ENCODE measurements around the gene KRTAP10-4.
"Not testable (repeated sequence)": the region's sequence is repeated elsewhere in the genome, so short reads cannot be mapped to it uniquely, and the experiment has no call there.

KRTAP10-4 gene

DNA sequence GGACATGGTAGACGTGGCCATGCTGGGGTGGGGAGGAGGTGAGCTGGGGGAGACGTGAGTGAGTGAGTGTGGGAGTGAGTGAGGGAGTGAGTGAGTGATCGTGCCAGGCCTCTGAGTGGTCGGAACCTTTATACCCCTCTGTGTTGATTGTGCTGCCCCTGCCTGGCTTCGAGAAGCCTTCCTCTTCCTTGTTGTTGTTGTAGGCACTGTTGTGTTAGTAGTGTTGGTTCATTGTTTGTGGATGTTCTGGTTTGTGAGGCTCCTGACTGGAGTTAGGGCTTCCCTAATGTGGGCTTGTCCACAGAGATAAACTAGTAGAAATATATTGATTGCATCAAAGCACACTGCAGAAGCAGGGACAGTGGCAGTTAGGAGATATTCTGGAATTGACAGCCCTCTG lies 14.8 kb upstream of the KRTAP10-4 start, which contains the start of gene KRTAP10-3:
KRTAP10-3 (minus strand) TSS at position 101 of the 400 bp plus-strand sequence; CDS start at position 21, 80 bp downstream.
- DNase-seq = no peak

DNA sequence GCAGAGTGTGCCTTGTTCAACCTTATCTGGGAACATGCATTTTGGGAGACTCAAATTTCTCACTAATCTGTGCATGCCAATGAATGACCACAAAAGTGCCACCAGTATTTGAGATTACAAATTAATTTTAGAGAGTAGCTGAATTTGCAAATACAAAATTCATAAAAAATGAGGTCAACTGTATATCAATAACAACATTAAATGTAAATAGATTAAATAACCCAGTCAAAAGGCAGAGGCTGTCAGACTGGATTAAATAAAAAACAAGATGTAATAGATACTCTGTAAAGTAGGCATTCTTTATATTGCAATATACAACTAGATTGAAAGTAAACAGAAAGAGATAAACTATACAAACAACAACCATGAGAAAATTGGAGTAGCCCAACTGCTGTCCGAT lies 9.4 kb upstream of the KRTAP10-4 start:
- DNase-seq = no peak

DNA sequence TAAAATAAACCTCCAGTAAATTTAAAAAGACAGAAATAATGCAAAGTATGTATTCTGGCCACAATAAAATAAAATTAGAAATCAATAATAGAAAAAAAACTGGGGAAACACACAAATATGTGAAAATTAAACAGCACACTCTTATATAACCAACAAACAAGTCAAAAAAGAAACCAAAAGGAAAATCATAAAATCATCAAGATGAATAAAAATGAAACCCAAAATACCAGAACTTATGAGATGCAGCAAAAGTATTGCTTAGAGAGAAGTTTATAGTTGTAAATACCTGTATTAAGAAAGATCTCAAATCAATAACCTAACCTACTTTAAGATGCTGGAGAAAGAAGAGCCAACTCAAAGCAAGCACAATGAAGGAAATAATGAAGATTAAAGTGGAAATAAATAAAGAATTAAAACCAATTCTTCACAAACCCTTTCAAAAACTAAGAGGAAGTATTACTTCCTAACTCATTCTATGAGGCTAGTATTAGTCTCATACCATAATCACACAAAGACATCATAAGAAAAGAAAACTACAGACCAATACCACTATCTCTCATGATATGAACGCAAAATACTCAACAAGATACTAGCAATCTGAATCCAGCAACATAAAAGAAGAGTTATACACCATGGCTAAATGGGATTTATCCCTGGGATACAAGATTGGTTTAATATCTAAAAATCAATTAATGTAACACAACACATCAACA lies 8.5 kb upstream of the KRTAP10-4 start:
- no peak for DNase-seq

DNA sequence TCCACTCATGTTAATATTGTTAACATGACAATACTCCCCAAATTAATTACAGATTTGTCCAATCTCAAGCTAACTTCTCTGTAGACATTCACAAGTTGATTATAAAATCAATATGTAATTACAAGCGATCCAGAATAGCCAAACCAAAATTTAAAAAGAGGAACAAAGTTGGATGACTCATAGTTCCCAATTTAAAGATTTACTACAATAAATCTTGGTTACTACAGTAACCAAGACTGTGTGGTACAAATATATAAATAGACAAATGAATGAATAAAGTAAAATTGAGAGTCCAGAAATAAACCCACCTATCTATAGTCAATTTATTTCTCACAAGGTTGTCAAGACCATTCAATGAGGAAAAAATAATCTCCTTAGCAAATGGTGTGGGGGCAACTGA lies 7.1 kb upstream of the KRTAP10-4 start:
- DNase-seq = no peak

DNA sequence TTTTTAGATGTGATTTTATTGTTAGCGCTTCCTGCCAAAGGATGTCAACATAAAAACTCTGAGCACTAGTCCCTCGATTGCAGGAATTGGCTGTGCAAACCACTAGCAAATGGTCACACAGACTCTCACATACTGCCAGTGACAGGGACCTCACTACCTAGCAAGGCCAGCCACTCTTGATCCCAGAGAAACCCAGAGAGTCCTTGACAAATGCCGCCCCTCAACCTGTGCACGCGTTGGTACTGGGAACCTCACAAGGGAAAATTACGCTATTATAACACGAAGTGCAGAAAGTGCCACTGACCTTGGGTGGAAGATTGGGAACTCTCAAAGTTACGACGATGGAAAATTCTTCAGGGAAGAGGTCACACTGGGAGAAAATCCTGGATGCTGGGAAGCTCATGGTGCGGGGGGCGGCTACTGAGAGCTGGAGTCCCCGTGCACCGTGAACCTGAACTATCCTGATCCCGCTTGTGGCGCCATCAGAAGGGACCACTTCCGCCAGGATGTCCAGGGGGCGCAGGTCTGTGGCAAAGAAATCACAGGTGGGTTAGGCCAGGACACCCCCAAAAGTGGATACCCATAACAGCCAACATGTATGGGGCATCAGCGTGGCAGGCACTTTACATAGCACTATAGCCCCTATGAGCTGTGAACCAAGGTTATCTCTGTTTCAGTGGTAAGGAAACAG lies 5.9 kb upstream of the KRTAP10-4 start:
- DNase-seq = no peak

DNA sequence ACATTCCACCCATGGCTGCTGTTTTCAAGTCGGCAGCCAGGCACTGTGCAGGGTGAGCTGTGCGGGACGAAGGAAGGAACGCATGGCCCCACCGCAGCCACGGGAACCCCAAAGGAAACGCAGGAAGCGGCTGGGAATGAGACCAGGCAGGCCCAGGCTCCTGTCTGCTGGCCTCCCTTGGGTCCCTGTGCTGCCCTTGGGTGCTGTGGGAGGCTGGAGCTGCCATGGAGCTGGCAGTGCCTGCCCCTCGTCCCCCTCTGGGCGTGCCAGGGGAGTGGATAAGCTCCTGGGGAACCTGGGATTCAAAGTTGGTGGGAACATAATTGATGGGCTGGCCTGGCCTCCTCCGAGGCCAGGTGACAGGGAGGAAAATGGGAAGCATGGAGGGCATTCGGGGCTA lies 5.3 kb upstream of the KRTAP10-4 start:
- no peak for DNase-seq

DNA sequence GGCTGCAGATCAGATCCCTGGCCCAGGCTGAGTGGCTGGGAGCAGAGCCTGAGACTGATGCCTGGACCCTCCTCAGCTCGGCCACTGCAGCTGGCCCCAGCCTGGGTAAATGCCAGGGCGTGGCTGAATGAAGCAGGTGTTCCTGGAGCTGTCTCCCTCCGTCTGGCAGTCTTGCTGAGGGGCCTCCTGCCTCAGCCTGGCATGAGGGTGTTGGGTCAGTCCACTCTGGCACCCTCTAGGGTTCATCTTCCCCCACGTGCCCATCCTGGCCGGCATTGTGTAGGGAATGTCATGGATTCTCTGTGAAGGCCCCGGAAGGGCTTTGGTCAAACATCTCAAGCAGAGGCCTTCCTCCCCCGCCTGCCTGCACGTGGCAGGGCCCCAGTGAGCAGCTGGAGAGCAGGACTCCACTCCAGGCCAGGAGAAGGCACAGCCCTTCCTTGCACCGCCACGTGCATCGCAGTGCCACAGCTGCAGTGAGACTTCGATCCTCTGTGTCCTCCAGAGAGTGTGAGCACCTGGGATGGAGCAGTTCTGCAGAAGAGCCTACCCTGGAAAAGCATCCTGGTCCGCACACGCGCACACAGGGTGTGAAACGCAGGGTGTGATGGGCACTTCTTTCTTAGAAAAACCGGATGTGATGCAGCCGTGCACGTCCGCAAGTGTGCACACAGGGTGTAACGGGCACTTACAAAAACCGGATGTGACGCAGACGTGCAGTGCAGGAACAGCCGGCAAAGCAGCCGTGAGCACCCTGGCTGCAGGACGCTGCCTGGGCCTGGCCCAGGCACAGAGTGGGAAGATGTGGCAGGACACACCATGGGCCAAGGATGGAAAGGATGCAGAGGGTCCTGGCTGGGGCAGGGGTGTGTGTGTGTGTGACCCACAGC lies 4.6 kb upstream of the KRTAP10-4 start:
- DNase-seq = no peak

DNA sequence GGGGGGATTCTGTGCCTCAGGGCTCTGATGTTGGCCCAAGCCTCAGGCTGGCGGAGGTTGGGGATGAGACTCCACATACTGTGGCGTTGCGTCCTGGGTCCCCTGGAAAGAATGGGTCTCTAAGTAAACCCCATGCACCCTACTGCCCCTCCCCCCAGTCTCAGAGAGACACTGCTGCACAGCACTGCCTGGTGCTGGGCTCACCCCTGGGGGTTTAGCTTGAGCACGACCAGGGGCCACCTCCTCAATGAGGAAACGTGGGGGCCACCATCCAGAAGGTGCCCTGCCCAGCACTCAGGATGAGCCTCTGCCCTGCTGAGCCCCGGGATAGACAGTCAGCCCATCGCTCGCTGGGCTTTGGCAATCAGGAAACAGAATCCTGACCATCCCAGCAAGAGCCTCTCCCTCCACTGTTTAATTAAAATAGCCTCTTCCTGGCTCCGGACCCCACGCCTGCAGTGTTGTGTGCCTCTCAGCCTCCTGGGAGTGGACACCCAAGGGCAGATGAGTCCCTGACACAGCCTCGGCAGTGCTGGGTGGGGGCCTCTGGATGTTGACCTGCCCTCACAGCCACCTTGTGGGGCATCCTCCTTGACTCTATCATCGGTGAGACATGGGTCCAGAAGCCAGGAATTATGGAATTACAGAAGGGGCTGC lies 3.5 kb upstream of the KRTAP10-4 start:
- DNase-seq = no peak

DNA sequence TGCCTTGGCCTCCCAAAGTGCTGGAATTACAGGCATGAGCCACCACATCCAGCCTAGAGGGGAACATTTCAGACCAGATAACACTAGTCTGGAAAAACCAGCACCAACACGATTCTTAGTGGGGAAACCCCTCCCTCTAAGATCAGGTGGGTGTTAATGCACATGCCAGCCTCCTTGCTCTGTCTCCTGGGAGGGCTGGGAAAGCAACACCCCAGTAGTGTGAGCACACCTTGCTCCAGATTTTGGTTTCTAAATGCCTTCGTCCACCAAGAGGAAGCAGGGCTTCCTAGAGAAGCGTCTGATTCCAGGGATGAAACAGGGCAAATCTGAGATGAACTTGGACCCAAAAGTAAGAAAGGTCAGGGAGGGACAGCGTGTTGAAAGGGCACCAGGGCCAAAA lies 2.2 kb upstream of the KRTAP10-4 start:
- DNase-seq = no peak

DNA sequence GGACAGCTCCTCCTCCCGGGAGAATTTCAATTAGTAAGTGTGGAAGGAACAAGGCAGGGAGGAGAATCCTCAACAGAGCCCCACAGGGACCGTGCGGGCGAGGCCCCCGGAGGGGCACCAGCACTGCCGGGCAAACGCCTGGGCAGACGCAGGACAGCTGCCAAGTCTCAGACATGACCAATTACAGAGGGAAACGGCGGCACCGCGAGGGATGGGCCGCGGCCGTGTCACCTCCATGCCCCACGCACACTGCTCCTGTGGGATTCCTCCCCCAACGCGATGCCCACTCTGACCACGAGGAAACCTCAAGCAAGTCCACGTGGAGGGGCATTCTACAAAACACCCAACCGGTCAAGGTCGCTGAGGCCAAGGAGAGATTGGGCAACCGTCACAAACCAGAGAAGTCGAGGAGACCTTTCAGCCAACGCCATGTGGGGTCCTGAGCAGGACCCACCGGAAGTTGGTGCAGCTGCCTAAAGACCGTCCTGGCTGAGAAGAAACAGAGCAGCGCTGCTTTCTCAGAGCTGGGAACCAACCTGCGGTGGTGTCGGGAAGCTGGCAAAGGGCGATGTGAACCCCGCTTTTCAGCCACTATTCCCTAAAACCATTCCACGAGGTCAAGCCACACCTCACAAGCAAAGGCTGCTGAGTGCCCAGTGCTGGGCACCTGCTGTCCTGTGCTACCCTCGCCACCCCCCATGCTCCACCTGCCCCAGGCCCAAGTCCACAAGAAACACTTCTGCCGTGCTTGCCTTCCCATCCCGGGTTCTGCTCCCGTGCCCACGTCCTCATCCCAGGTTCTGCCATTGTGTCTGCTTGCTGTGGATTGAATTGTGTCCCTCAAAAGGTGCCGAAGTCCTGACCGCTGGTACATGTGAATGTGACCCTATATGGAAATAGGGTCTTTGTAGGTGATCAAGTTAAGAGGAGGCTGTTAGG lies 1.4 kb upstream of the KRTAP10-4 start:
- DNase-seq = no peak

DNA sequence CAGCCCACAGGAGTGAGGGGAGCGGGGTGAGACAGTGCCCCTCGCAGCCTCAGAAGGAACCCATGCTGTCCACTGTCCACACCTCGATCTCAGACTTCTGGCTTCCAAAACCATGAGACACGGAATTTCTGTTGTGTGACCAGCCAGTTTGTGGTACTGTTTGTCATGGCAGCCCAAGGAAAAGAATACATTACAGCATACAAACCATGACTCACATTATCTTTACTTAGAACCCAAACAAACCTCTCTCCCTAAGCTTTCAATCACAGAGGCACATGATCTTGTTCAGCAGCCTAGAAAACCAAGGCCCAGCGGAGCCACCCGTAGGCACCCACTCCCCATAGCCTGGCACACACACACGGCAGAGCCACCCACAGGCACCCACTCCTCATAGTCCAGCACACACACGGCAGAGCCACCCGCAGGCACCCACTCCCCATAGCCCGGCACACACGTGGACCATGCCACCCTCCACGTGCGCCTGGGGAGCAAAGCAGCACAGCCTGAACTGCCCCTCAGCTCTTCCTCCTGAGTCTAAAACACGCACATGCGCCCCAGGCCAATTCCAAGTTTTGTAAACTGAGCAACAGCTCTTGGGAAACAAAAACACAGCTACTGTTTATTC lies 458 bp upstream of the KRTAP10-4 start:
- DNase-seq = no peak

DNA sequence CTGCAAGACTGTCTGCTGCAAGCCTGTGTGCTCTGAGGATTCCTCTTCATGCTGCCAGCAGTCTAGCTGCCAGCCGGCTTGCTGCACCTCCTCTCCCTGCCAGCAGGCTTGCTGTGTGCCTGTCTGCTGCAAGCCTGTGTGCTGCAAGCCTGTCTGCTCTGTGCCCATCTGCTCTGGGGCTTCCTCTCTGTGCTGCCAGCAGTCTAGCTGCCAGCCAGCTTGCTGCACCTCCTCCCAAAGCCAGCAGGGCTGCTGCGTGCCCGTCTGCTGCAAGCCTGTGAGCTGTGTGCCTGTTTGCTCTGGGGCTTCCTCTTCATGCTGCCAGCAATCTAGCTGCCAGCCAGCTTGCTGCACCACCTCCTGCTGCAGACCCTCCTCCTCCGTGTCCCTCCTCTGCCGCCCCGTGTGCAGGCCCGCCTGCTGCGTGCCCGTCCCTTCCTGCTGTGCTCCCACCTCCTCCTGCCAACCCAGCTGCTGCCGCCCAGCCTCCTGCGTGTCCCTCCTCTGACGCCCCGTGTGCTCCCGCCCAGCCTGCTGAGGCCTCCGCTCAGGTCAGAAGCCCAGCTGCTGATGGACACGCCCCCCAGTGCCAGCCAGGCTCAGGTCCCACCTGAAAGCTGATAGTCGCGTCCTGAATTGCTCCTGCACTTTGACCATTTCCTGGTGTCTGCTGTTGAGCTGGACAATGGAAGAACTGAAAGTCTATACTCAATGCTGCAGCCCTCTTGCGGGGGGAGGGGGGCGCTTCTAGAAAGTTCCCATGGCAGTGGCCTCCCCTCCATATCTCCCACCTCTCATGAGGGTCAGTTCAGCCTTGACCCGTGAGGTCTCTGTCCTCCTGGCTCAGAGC lies 1.2 kb downstream of the KRTAP10-4 start:
- no peak for DNase-seq

DNA sequence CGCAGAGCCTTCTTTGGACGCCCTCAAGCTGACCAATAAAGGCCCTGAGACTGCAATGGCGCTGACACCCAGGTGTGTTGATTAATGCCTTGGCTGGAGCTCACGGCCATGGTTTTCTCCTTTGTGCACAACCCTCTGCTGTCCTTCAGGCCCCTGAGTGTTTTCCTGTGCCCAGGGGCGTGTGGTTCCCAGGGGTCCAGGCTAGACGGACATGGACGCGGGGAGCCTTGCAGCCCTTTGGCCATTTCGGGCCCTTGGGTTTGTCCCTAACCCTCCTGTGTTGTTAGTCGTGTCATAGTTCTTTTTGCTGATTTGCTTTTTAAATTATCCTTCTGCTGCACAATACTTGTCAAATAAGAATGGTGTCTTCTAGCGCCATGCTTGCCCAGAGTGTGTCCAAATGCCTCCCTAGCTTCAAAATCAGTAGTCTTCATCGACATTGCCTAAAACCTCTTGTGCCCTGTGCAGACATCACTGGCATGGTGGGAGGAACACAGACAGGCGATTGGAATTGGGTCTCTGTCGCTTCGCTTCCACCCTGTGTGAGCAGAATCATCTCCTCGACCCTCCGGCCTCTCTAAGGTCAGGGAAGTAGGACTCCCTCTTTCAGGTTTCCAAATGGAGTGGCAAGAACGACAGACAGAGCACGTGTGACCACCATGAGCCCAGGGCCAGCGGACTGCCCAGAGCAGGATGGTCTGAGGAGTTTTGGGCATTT lies 1.9 kb downstream of the KRTAP10-4 start:
- DNase-seq = no peak

DNA sequence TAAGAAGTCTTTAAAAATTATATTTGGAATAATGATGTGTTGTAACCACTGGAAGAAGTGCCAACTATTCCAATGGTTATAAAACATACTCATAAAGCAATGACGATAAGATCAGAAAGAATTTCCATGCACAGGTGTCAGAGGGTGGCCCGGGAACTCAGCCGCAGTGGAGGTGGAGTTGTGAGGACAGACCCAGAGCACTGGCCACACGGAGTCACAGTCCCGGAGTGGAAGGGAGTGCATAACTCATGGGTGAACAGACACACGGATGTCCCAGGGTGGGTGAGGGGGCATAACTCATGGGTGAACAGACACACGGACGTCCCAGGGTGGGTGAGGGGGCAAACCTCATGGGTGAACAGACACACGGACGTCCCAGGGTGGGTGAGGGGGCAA lies 2.5 kb downstream of the KRTAP10-4 start:
- DNase-seq = no peak

DNA sequence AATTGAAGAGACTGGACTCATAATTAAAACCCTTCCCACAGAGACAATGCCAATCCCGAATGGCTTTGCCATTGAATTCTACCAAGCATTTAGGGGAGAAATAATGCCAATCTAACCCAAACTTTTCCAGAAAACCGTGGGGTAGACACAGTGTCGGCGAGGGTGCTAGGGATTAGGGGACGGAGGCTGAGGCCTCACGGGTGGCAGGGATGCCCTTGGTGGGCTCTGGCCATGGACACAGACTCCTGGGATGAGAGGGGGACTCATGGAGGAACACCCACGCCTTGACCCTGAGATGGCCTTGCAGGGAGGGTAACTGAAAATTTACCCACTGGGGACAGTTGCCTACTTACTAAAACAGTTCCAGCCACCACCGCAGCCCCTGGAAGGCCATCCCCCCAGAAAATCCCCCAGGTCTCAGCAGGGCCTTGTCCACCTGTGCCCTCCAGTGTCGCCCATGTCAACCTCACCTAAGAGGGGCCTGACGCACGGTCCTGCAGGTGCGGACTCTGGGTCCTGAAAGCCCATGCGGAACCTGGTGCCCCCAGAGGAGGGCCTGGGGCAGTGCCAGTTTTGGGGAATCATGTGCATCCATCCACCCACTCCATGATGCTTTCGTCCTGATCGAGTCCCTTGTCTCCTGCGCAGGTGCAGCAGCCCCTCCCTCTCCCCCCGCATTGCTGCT lies 5.0 kb downstream of the KRTAP10-4 start:
- DNase-seq = no peak

DNA sequence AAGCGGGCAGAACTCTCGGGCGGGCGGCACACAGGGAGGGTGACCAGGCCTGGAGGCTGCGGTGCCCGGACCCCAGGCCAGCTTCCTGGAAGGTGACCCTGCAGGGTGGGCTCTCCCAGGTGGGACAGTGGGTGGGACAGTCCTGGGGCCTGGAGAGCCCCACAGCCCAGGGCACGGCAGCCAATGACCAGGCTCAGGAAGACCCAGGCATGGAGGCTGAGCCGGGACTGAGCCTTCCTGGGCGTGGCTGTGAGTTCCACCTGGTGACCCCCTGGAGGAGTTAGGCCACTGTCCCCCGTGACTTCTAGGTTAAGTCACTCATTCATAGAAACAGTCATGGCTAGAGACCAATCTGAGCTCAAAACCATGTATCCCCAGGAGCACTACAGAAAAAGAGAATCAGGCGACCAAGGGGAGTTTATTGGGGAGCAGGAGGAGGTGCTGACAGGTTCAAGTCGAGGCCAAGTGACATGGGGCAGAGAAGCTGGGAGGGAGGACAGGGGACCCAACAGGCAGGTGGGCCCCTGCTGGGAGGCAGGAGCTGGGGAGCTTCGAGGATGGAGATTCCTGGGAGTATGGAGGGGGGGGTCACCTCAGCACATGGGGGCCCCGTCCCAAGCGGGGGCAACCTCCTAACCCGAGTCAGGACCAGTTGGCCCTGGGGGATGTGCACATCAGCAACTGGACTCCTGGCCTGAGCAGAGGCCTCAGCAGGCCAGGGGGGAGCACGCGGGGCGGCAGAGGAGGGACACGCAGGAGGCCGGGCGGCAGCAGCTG lies 5.7 kb downstream of the KRTAP10-4 start:
- no peak for DNase-seq

DNA sequence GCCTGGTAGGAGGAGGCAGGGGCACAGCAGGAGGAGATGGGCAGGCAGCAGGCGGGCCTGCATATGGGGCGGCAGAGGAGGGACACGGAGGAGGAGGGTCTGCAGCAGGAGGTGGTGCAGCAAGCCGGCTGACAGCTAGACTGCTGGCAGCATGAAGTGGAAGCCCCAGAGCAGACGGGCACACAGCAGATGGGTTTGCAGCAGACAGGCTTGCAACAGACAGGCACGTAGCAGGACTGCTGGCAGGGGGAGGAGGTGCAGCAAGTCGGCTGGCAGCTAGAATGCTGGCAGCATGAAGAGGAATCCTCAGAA lies 6.3 kb downstream of the KRTAP10-4 start:
- no peak for DNase-seq

DNA sequence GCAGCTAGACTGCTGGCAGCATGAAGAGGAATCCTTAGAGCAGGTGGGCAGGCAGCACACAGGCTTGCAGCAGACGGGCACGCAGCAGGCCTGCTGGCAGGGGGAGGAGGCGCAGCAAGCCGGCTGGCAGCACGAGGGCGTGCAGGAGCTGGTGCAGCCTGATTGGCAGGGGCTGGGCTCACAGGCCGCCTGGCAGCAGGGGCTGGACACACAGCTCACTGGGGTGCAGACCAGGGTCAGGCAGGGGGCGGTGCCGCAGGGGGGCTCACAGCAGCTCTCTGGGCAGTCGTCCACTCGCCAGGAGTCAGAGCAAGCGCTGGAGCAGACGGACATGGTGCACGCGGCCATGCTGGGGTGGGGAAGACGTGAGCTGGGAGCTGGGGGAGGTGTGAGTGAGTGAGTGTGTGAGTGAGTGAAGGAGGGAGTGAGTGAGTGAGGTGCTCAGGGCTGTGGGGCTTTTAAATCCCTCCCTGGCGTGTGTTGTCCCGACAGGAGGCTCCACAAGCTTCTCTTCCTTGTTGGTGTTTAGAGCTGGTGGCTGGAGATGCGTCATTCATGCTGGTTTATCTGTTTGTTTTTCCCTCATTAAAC lies 6.8 kb downstream of the KRTAP10-4 start, which contains the start of gene KRTAP10-5:
KRTAP10-5 (minus strand) TSS at position 374 of the 591 bp plus-strand sequence; CDS start at position 348, 26 bp downstream.
- DNase-seq = not testable (repeated sequence)
